HepG2 (cell line): ENCODE data around the gene GABRB1. TPM values are rescaled to one million over a fixed set of nuclear protein-coding genes. Genes with fewer than 3 reads are reported as not detected.

ENCODE experiments used
- ARID2 ChIP-seq: sonication (generic); formaldehyde crosslinking; IDR thresholded peaks from 2 replicates; pipeline ENCODE4 v1.8.1; 2022; ENCODE audit warnings: mild to moderate bottlenecking, missing genetic modification reagents, borderline replicate concordance
- CBX5 ChIP-seq: sonication (generic); formaldehyde crosslinking; IDR thresholded peaks from 2 replicates; pipeline ENCODE4 v1.4.0; 2020; ENCODE audit warnings: missing genetic modification reagents, borderline replicate concordance
- ELF1 ChIP-seq: sonication (generic); formaldehyde crosslinking; IDR thresholded peaks from 2 replicates; pipeline ENCODE4 v1.4.0; 2020; ENCODE audit warnings: missing genetic modification reagents
- EZH2 ChIP-seq: conservative IDR thresholded peaks from 2 replicates; pipeline ENCODE4 v1.6.1; 2012; ENCODE audit warnings: mild to moderate bottlenecking, low read depth, low read length, moderate library complexity
- FIP1L1 ChIP-seq: fragments of 200-400 bp; formaldehyde crosslinking; IDR thresholded peaks from 2 replicates; pipeline ENCODE4 v1.6.1; 2018; ENCODE audit warnings: low read depth, mild to moderate bottlenecking, low read length, moderate library complexity, borderline replicate concordance; ENCODE audit not compliant: insufficient read depth
- GMEB1 ChIP-seq: sonication (generic); formaldehyde crosslinking; IDR thresholded peaks from 2 replicates; pipeline ENCODE4 v1.5.1; 2020; ENCODE audit warnings: missing genetic modification reagents, mild to moderate bottlenecking, borderline replicate concordance
- HDAC2 ChIP-seq: sonication (generic); formaldehyde crosslinking; IDR thresholded peaks from 2 replicates; pipeline ENCODE4 v1.4.0; 2020; ENCODE audit warnings: missing genetic modification reagents
- HHEX ChIP-seq: IDR thresholded peaks from 2 replicates; pipeline ENCODE4 v1.6.1; 2016; ENCODE audit warnings: control low read depth
- KMT2A ChIP-seq: sonication (generic); formaldehyde crosslinking; IDR thresholded peaks from 2 replicates; pipeline ENCODE4 v1.4.0; 2020; ENCODE audit warnings: missing genetic modification reagents
- MBD4 ChIP-seq: IDR thresholded peaks from 2 replicates; pipeline ENCODE4 v1.6.1; 2012; ENCODE audit warnings: low read length, inconsistent platforms, borderline replicate concordance
- MED13 ChIP-seq: sonication (generic); formaldehyde crosslinking; IDR thresholded peaks from 2 replicates; pipeline ENCODE4 v1.5.0; 2020; ENCODE audit warnings: missing genetic modification reagents
- MEIS1 ChIP-seq: sonication (generic); formaldehyde crosslinking; IDR thresholded peaks from 2 replicates; pipeline ENCODE4 v1.9.0; 2021; ENCODE audit warnings: mild to moderate bottlenecking, missing genetic modification reagents, moderate library complexity, borderline replicate concordance
- MIXL1 ChIP-seq: IDR thresholded peaks from 2 replicates; pipeline ENCODE4 v1.6.1; 2016
- NPAS2 ChIP-seq: sonication (generic); formaldehyde crosslinking; IDR thresholded peaks from 2 replicates; pipeline ENCODE4 v1.8.0; 2022; ENCODE audit warnings: mild to moderate bottlenecking, missing genetic modification reagents, borderline replicate concordance
- POGK ChIP-seq: sonication (generic); formaldehyde crosslinking; conservative IDR thresholded peaks from 2 replicates; pipeline ENCODE4 v1.8.0; 2022; ENCODE audit warnings: mild to moderate bottlenecking, moderate library complexity, missing genetic modification reagents
- RAD51 ChIP-seq: fragments of 450-650 bp; IDR thresholded peaks from 2 replicates; pipeline ENCODE4 v1.6.1; 2016; ENCODE audit warnings: borderline replicate concordance
- ZBTB34 ChIP-seq: sonication (generic); formaldehyde crosslinking; IDR thresholded peaks from 2 replicates; pipeline ENCODE4 v1.8.0; 2022; ENCODE audit warnings: mild to moderate bottlenecking, missing genetic modification reagents
- ZFP62 ChIP-seq: sonication (generic); formaldehyde crosslinking; IDR thresholded peaks from 2 replicates; pipeline ENCODE4 v1.4.0; 2020; ENCODE audit warnings: missing genetic modification reagents
- ZNF207 ChIP-seq: fragments of 450-650 bp; IDR thresholded peaks from 2 replicates; pipeline ENCODE4 v1.6.1; 2016; ENCODE audit warnings: antibody characterized with exemption, borderline replicate concordance
- ZNF549 ChIP-seq: sonication (generic); formaldehyde crosslinking; IDR thresholded peaks from 2 replicates; pipeline ENCODE4 v1.5.0; 2020; ENCODE audit warnings: missing genetic modification reagents
- ZNF710 ChIP-seq: sonication (generic); formaldehyde crosslinking; IDR thresholded peaks from 2 replicates; pipeline ENCODE4 v1.5.0; 2020; ENCODE audit warnings: mild to moderate bottlenecking, missing genetic modification reagents, borderline replicate concordance
- ZNF737 ChIP-seq: sonication (generic); formaldehyde crosslinking; IDR thresholded peaks from 2 replicates; pipeline ENCODE4 v1.5.0; 2020; ENCODE audit warnings: missing genetic modification reagents, mild to moderate bottlenecking, borderline replicate concordance
- ZNF788 ChIP-seq: sonication (generic); formaldehyde crosslinking; IDR thresholded peaks from 2 replicates; pipeline ENCODE4 v1.5.0; 2020; ENCODE audit warnings: mild to moderate bottlenecking, missing genetic modification reagents, borderline replicate concordance
- polyA plus RNA-seq, 8 experiments: library from polyadenylated mRNA; depleted of rRNA in 3 of 8; stranded (reverse) in 7 of 8; unstranded in 1 of 8; fragments of >200 nt; fragmentation: Illumina TruSeq in 4 of 8; extraction: Trizol in 4 of 8; gene quantifications; 2 replicates each; pipeline versions ENCODE4 v1.2.1 to v1.2.3, GENCODE V29; 2011 to 2016; ENCODE audit warnings: low read depth in 4 of 8, missing spikeins in 1 of 8, mixed read lengths in 1 of 8; ENCODE audit not compliant: insufficient read depth in 1 of 8
- total RNA-seq, 5 experiments: library from RNA; depleted of rRNA; stranded (reverse); fragments of >200 nt; fragmentation: Illumina TruSeq; extraction: Trizol; gene quantifications; 2 replicates each; pipeline ENCODE4 v1.2.3, GENCODE V29; 2016; ENCODE audit warnings: low read depth in 1 of 5

The GABRB1 gene
- total and polyA plus RNA-seq, 2 of the 13 experiments (the other 11 are each of a cell fraction or from before 2014, with no cell fraction given): not detected

- TF ChIP-seq POGK (peak; percentile 82), ZBTB34 (CRISPR knock-in tag) (no peak), MEIS1 (CRISPR knock-in tag) (no peak), GMEB1 (CRISPR knock-in tag) (peak; percentile 53; the same call in 1 of the 2 replicates), ZFP62 (no peak), ZNF737 (CRISPR knock-in tag) (no peak), ZNF207 (no peak), ELF1 (CRISPR knock-in tag) (peak; percentile 87), ZNF710 (CRISPR knock-in tag) (0 out of 2 replicates have a peak, but pooled peaks have one; percentile 27), CBX5 (CRISPR knock-in tag) (peak; percentile 42; the same call in 1 of the 2 replicates), NPAS2 (CRISPR knock-in tag) (no peak; the same call in 1 of the 2 replicates), MED13 (CRISPR knock-in tag) (no peak), KMT2A (0 out of 2 replicates have a peak, but pooled peaks have one; percentile 63), MBD4 (no peak), ZNF549 (CRISPR knock-in tag) (no peak), HHEX (CRISPR knock-in tag) (no peak), FIP1L1 (no peak), HDAC2 (CRISPR knock-in tag) (0 out of 2 replicates have a peak, but pooled peaks have one; percentile 25), MIXL1 (CRISPR knock-in tag) (no peak), RAD51 (peak; percentile 99), ARID2 (CRISPR knock-in tag) (0 out of 2 replicates have a peak, but pooled peaks have one; percentile 46), ZNF788 (peak; percentile 82; the same call in 1 of the 2 replicates), EZH2 (no peak)
Measured at GRCh38 chr4:47463235-47463956, 432.0 kb downstream of the GABRB1 start, which contains the start of gene COMMD8 (continued).
